Raji (cell line): ENCODE measurements around the gene CEP290.
A peak's percentile ranks its signal among the peaks of the same experiment; 100 is the strongest.

Source experiments
- POLR2A ChIP-seq: IDR thresholded peaks from 2 replicates; pipeline ENCODE4 v1.6.1; 2011; ENCODE audit warnings: low read depth, low read length, control low read depth; ENCODE audit not compliant: insufficient read depth

CEP290 gene

DNA sequence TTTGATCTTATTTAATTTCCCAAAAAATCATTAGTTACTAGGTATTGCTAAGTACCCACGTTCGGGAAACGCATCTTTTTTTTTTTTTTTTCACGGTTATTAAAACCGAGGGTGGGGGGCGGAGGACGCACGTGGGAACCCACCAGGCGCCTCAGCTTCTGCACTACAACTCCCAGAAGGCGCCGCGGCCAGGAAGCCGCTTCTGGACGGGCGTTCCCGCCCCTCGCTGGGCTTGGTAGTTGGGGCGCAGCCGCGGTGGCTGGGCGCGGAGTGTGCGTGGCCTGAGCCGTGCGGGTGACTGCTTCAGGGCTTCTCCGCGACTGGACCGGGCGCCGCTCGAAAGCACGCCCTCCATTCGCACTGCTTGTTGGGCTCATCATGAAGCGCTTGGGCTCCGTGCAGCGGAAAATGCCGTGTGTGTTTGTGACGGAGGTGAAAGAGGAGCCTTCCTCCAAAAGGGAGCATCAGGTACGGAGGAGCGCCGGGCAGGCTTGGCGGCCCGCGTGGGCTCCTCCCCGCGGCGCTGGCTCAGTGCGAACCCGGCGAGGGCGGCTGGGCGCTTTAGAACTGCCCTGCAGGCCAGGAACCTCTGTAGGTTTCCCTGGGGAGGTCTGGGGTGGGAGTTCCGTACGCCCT, 106.5 kb downstream of the CEP290 start:
- TF ChIP-seq POLR2A = peak; percentile 99

DNA sequence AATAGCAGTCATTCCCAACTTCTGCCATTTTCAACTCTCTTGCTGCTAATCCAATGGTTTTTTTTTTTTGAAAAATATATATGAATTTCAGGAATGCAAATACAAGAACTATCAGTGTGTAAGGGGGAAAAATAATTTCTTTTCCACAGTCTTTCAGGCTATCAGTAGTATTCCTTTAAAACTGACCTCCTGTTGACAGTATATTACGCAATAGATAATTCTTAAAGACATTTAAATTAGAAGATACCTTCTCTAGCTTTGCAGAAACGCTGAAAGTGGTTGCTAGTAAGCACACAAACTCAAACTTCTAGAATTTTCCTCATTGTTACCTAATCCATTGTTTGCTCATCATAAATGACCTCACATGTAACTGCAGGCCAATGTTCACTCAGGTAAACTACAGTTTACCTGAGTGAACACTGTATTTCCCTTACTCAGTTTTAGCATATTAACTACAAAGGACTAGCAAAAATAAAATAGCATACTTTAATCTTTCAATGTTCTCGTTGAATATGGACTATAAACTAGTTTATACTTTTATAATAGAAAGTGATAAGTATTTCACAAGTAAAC, 112.7 kb downstream of the CEP290 start, which contains the start of gene C12orf50:
C12orf50 (minus strand) TSS at position 309 of the 573 bp plus-strand sequence. CDS start 2,439 bp downstream, outside the sequence.
- TF ChIP-seq POLR2A = no peak

GRCh38 chr12:88026196-88026595, 115.7 kb downstream of the CEP290 start:
- TF ChIP-seq POLR2A = no peak

GRCh38 chr12:88017964-88018363, 123.9 kb downstream of the CEP290 start:
- TF ChIP-seq POLR2A = no peak

- TF ChIP-seq POLR2A = no peak
Measured at GRCh38 chr12:88015825-88016224, 126.1 kb downstream of the CEP290 start.

DNA sequence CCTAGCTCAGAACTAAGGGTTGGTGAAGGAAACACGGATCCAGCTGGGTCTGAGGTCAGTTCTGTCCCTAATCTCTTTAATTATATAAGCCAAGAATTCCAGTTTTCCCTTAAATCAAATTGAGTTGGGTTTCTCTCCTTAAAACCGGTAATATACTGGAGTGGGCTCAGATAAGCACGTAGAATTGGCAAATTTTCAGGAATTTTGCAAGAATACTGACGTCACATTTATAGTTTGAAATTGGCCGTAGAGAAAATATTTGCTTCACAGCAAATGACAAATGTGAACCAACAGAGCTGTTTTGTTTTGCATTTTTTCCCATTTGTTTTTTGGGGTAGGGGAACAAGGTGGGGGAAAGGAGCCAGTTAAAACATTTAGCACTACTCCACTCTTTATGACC, 130.1 kb downstream of the CEP290 start:
- no peak for TF ChIP-seq POLR2A

DNA sequence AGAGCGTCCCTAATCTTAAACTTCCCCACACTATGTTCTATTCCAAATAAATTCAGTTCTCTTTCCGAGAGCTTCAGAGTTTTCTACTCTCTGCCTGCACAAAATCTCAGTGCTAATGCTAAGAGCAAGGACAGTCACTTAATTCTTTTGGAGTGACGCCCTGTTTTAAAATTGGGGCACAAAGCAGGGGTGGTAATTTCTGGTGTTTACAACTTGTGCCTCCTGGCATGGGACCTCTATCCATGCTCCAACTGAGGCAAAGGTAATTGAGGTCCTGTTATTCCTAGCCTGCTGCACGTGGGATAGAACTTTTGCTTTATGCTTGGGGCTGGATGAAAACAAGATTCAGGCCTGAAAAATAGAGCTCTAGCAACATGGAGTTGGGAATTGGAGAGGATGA, 135.5 kb downstream of the CEP290 start:
- no peak for TF ChIP-seq POLR2A

GRCh38 chr12:88001327-88001726, 140.6 kb downstream of the CEP290 start:
- no peak for TF ChIP-seq POLR2A
